Lower leg skin (tissue), 4 donors: Measurements from ENCODE around the gene HMG20A. TPM values are rescaled to one million over a fixed set of nuclear protein-coding genes. Genes with fewer than 3 reads are reported as not detected.

Source experiments
- DNase-seq, 2 donors: peaks; one replicate each; pipeline ENCODE4 v3.0.0-alpha.2; 2019; ENCODE audit warnings: low spot score in 2 of 2
- H3K4me3 ChIP-seq: fragments of 200-600 bp; sonication (generic); 2 replicates; pipeline ENCODE4 v1.5.1; 2017; ENCODE audit warnings: mild to moderate bottlenecking, low read depth; ENCODE audit not compliant: poor library complexity, severe bottlenecking
- POLR2A ChIP-seq, 2 donors: fragments of 450-650 bp; IDR thresholded peaks; one replicate each; pipeline ENCODE4 v1.6.1; 2016 to 2017; ENCODE audit warnings: antibody characterized with exemption in 2 of 2, mild to moderate bottlenecking in 1 of 2, moderate library complexity in 1 of 2
- WGBS, 2 donors: methylation state at CpG; one replicate each; pipeline ENCODE4 v1.1.5; 2018; 5-methylcytosine and 5-hydroxymethylcytosine counted together
- intact Hi-C: fragments of 100-400 bp; cut with DNase I; formaldehyde crosslinking; loops from one replicate; pipeline ENCODE4 v1.15.0; 2023; ENCODE audit warnings: low total_unique reads
- total RNA-seq, 4 donors: library from RNA; depleted of rRNA; stranded (reverse); fragments of >200 nt; gene quantifications; one replicate each; pipeline ENCODE4 v1.1.0, GENCODE V29; 2016
- TF ChIP-seq, protein P1 (sequence below), 3 donors: fragments of 450-650 bp; IDR thresholded peaks; one replicate each; pipeline ENCODE4 v1.5.1; 2016; ENCODE audit warnings: antibody characterized with exemption in 3 of 3, mild to moderate bottlenecking in 3 of 3, moderate library complexity in 2 of 3

Gene HMG20A
- total RNA-seq, 4 donors from 2014 or later = 16.8 to 28.1 (median 22.5) TPM

DNA sequence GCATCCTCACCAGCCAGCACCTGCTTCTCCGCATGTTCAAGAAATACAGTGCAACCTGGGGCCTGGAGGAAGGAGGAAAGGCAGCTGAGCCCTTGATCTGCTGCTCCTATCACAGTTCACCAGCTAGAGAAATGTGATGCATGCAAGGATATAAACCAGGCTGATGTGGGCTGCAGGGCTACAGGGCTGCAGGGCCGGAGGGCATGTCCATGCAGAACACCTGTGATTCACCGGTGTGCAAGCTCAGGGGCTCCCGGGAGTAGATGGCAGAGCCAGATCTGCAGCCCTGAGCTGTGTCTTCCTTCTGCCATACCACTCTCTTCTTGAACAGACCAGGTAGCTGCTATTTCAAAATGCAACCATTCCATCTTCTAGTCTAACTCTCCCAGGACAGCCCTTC, 84.9 kb downstream of the HMG20A start:
- TF ChIP-seq, protein P1, sequence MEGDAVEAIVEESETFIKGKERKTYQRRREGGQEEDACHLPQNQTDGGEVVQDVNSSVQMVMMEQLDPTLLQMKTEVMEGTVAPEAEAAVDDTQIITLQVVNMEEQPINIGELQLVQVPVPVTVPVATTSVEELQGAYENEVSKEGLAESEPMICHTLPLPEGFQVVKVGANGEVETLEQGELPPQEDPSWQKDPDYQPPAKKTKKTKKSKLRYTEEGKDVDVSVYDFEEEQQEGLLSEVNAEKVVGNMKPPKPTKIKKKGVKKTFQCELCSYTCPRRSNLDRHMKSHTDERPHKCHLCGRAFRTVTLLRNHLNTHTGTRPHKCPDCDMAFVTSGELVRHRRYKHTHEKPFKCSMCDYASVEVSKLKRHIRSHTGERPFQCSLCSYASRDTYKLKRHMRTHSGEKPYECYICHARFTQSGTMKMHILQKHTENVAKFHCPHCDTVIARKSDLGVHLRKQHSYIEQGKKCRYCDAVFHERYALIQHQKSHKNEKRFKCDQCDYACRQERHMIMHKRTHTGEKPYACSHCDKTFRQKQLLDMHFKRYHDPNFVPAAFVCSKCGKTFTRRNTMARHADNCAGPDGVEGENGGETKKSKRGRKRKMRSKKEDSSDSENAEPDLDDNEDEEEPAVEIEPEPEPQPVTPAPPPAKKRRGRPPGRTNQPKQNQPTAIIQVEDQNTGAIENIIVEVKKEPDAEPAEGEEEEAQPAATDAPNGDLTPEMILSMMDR (IDR thresholded peaks at IDR 0.05) = no peak
- no peak for TF ChIP-seq POLR2A (IDR thresholded peaks at IDR 0.05)
- intact Hi-C loops = no loop called here
- DNase-seq = no peak
- no peak overlapping the region for H3K4me3 ChIP-seq
- 74 to 84% methylated on average over 4 of the region's 4 CpGs for WGBS, 2 donors

DNA sequence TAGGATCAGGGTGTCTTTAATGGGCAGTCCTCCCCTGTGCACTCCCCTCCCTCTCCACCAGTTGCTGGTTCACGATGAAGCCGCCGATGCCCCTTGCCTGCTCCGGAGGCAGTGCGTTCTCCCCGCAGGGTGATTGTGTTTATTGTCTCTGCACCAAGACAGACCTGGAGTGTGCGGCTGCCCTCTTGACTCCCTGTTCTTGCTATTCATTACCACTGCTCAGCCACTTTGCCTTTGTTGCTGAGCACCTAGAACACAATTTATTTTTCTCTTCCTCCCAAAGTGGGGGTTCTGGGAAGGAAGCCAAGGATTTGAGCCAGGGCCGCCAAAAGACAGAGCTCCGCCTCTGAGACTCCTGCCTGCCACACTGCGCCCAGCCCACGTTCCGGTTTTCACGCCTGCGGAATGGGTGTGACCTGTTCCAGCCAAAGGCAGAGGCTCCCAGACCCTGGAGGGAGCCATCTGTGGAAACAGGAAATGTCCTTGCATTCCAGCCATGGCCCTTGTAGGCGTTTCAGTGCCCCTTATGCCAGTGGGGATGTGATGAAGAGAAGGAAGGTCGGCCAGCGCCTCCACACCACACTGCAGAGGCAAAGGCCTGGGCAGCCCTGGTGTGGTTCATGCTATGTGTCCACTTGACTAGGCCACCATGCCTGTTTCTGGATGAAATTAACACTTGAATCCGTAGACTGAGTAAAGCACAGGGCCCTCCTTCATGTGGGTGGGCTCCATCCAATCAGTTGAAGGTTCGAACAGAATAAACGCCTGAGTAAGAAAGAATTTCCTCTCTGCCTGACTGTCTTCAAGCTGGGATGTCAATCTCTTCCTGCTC, 85.8 kb downstream of the HMG20A start:
- DNase-seq = peak; percentile 62 to 91
- intact Hi-C loops = no loop called here
- no peak for TF ChIP-seq POLR2A (IDR thresholded peaks at IDR 0.05)
- TF ChIP-seq, protein P1 (IDR thresholded peaks at IDR 0.05) = no peak
- WGBS, 2 donors = 41 to 48% methylated on average over 20 of the region's 20 CpGs
- H3K4me3 ChIP-seq = no peak overlapping the region

DNA sequence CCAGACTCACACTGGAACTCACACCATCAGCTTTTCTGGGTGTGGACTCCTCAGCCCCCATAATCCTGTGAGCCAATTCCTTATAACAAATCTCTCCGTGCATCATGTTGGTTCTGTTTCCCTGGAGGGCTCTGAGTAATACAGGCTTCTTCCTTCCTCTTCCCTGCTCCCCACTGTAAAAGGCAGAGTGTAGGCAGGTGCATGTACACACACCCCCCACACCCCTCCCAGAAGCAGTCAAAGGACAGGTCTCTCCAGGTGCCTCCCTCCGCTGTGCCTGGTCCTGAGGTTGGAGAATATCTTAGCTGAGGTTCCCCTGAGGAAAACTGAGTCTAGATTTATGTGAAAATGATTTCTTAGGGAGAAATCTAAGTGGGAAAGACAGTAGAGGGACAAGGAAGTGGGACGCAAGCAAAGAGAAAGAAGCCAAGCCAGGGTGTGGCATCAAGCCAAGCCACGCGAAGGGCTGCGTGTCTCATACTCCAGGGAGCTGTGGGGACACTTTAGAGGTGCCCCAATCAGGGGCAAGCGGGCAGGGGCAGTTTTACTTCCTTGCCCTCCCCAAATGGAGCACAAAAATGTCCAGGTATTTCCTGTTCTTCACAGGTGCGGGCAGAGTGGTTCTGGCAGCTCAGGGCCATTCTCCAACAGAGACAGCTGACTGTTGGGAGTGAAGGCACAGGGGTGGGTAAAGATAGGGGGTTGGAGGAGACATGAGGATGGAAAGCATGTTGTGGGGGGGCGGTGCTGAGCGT, 86.6 kb downstream of the HMG20A start:
- peak; percentile 47 to 91 for DNase-seq
- no peak overlapping the region for H3K4me3 ChIP-seq
- TF ChIP-seq POLR2A (IDR thresholded peaks at IDR 0.05) = no peak
- TF ChIP-seq, protein P1 (IDR thresholded peaks at IDR 0.05) = no peak
- intact Hi-C loops = no loop called here
- 28 to 30% methylated on average over 10 of the region's 10 CpGs for WGBS, 2 donors

DNA sequence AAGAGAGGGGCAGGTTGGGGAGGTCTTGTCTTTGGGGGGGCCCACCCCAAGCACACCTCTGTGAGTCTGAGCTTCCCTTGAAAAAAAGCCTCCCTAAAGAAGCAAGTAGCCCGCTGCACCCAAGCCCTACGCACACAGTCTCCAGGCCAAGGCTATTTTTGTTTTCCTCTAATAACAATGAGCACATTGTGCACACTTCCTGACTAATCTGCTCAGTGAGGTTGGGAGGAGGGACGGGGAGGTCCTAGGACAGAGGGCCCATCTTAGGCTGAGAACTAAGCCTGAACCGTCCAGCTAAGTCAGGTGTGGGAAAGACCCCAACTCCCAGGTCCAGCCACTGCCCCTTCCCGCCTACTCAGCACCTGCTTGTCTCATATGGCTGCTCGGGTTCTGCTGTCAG, 87.2 kb downstream of the HMG20A start:
- no peak for TF ChIP-seq POLR2A (IDR thresholded peaks at IDR 0.05)
- TF ChIP-seq, protein P1 (IDR thresholded peaks at IDR 0.05) = no peak
- 44 to 59% methylated on average over 6 of the region's 6 CpGs for WGBS, 2 donors
- no peak overlapping the region for H3K4me3 ChIP-seq
- intact Hi-C loops = no loop called here
- peak; percentile 40 to 84 for DNase-seq

DNA sequence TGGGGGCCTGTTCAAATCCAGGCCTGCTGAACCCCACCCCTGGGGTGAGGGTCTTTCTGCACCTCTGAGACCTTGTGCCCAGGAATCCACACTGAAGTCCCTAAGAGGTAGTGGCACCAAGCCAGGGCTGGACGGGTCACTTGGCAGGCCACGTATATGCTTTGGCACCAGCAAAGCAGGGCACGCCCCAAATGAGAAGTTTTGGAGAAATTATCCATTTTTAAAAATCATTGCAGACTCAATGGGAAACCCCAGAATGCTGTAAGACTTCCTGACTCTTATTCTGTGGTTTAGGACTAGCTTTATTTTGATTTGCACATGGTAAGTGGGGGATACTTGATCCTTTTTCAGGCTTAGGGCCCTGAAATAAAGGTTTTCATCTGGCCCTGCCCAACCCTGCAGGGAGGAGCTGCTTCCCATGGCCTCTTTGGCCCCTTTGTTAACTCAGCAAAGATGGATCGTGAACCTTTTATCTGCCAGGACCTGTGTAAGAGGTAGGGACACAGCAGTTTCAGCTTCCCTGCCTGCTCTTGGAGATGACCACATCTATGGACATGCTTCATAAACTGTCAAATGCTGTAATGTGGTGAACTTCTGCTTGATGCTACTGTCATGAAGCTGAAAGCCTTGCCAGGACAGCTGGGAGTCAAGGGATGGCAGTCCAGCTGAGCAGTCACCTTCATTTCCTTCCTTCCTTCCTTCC, 88.0 kb downstream of the HMG20A start:
- no peak for TF ChIP-seq POLR2A (IDR thresholded peaks at IDR 0.05)
- TF ChIP-seq, protein P1 (IDR thresholded peaks at IDR 0.05) = no peak
- H3K4me3 ChIP-seq = no peak overlapping the region
- intact Hi-C loops = no loop called here
- peak in 1 of 2 donors; percentile 84 for DNase-seq
- WGBS, 2 donors = 40 to 49% methylated on average over 4 of the region's 4 CpGs
